OCI-LY7 (cell line): ENCODE results near the gene TWNK. TPM values are rescaled to one million over a fixed set of nuclear protein-coding genes. Genes with fewer than 3 reads are reported as not detected.

Experiments used
- BruUV-seq: library from RNA; stranded (reverse); fragments of 400-500 nt; replicated peaks from 2 replicates; lab custom pipeline; 2021; lab: Mats Ljungman, UMichigan
- CTCF ChIA-PET: fragments of 300-600 bp; sonication (Branson Sonifier 250); formaldehyde crosslinking; loops from one replicate; lab custom pipeline; 2022; ENCODE audit warnings: antibody characterized with exemption; ENCODE audit not compliant: unreplicated experiment; lab: Charles Lee
- POLR2A ChIA-PET: fragments of 300-600 bp; sonication (Branson Sonifier 250); formaldehyde crosslinking; loops from one replicate; lab custom pipeline; 2022; ENCODE audit warnings: antibody characterized with exemption; lab: Charles Lee
- DNase-seq: peaks from one replicate; pipeline ENCODE4 v3.0.0-alpha.2; 2015; ENCODE audit warnings: low spot score
- H2AFZ ChIP-seq: fragments of 200-600 bp; sonication (generic), shearing (Covaris generic); 2 replicates; pipeline ENCODE4 v1.6.1; 2014; ENCODE audit warnings: mild to moderate bottlenecking, antibody characterized with exemption, low read length, moderate library complexity
- H3K27ac ChIP-seq: fragments of 200-600 bp; sonication (generic); 2 replicates; pipeline ENCODE4 v1.5.1; 2014; ENCODE audit warnings: mixed run types, low read depth, mild to moderate bottlenecking, moderate library complexity, low read length, inconsistent platforms; ENCODE audit not compliant: poor library complexity, severe bottlenecking
- H3K36me3 ChIP-seq: fragments of 200-600 bp; sonication (generic); 2 replicates; pipeline ENCODE4 v1.6.1; 2014; ENCODE audit warnings: mild to moderate bottlenecking, antibody characterized with exemption, low read length, moderate library complexity, mixed read lengths; ENCODE audit not compliant: insufficient read depth
- H3K4me1 ChIP-seq: fragments of 200-600 bp; sonication (generic); 2 replicates; pipeline ENCODE4 v1.5.1; 2014; ENCODE audit warnings: mild to moderate bottlenecking, low read length; ENCODE audit not compliant: insufficient read depth, poor library complexity, severe bottlenecking
- H3K4me2 ChIP-seq: fragments of 200-600 bp; sonication (generic); 2 replicates; pipeline ENCODE4 v1.6.1; 2014; ENCODE audit warnings: mild to moderate bottlenecking, low read length
- H3K4me3 ChIP-seq: fragments of 200-600 bp; sonication (generic); 2 replicates; pipeline ENCODE4 v1.5.1; 2014; ENCODE audit warnings: mild to moderate bottlenecking, low read depth, low read length; ENCODE audit not compliant: poor library complexity, severe bottlenecking
- H3K79me2 ChIP-seq: fragments of 200-600 bp; sonication (generic); 2 replicates; pipeline ENCODE4 v1.6.1; 2016; ENCODE audit warnings: low read depth, mild to moderate bottlenecking, low read length, moderate library complexity, mixed read lengths; ENCODE audit not compliant: insufficient read depth
- H3K9me2 ChIP-seq: fragments of 200-600 bp; sonication (generic); 2 replicates; pipeline ENCODE4 v1.6.1; 2016; ENCODE audit warnings: mild to moderate bottlenecking, low read length, mixed read lengths; ENCODE audit not compliant: insufficient read depth
- H3K9me3 ChIP-seq: fragments of 200-600 bp; sonication (generic); 2 replicates; pipeline ENCODE4 v1.6.1; 2014; ENCODE audit warnings: mild to moderate bottlenecking, mixed run types, low read length, mixed read lengths
- H4K20me1 ChIP-seq: fragments of 200-600 bp; sonication (generic); 2 replicates; pipeline ENCODE4 v1.6.1; 2014; ENCODE audit warnings: mild to moderate bottlenecking, antibody characterized with exemption, low read length, moderate library complexity, mixed read lengths; ENCODE audit not compliant: insufficient read depth
- CTCF ChIP-seq: fragments of 200-600 bp; sonication (generic); conservative IDR thresholded peaks from 2 replicates; pipeline ENCODE4 v1.5.1; 2014; ENCODE audit warnings: mild to moderate bottlenecking, antibody characterized with exemption, low read length, moderate library complexity, mixed read lengths
- EZH2phosphoT487 ChIP-seq: fragments of 200-600 bp; sonication (generic); IDR thresholded peaks from 2 replicates; pipeline ENCODE4 v1.6.1; 2018; ENCODE audit warnings: low read depth, borderline replicate concordance, mild to moderate bottlenecking, mixed run types, antibody characterized with exemption, low read length, moderate library complexity, mixed read lengths
- intact Hi-C: fragments of 100-400 bp; cut with micrococcal nuclease; formaldehyde crosslinking; loops from one replicate; pipeline ENCODE4 v1.10.0; 2022; ENCODE audit not compliant: unreplicated experiment
- total RNA-seq, 2 experiments: library from RNA; depleted of rRNA in 1 of 2; stranded (reverse); fragments of >200 nt in 1 of 2; shearing (Covaris generic) in 1 of 2; gene quantifications; 2 replicates each; pipeline ENCODE4 v1.2.3, GENCODE V29; 2014 to 2022

TWNK gene
- total RNA-seq, 2 experiments from 2014 or later: 15.8 to 21.7 TPM

- TF ChIP-seq CTCF (no peak), EZH2phosphoT487 (no peak)
- no TSS peak for BruUV-seq
- ChIA-PET CTCF (interaction anchor here (0.6 kb wide), 2 partner anchors 19 to 770 kb away, joined by 3 read pairs; no protein-coding TSS in a partner anchor), POLR2A (interaction anchor here (0.7 kb wide), 1 partner anchor 9 kb away, joined by 3 read pairs; no protein-coding TSS in a partner anchor)
- Histone ChIP-seq H3K79me2 (no peaks in the 10 kb centered on the region), H3K9me2 (no peaks in the 10 kb centered on the region), H3K9me3 (no peaks in the 10 kb centered on the region), H3K36me3 (peaks cover 35% of the 10 kb centered on the region; the same call in 1 of the 2 replicates), H3K4me1 (peaks cover 25% of the 10 kb centered on the region), H3K4me3 (peak overlapping the region; percentile 90), H3K27ac (peak overlapping the region; percentile 63), H4K20me1 (no peaks in the 10 kb centered on the region), H2AFZ (peak overlapping the region; percentile 91), H3K4me2 (peak overlapping the region; percentile 99)
- intact Hi-C loops: loop anchor here (2.0 kb wide), 1 partner anchor 64 kb away; the partner anchor contains the start of gene KAZALD1
- DNase-seq: peak; percentile 57
These were observed 9.5 kb downstream of the TWNK start for GRCh38 chr10:100996678-100997359.

- Histone ChIP-seq H3K4me2 (peak overlapping the region; percentile 99), H3K4me1 (peaks cover 25% of the 10 kb centered on the region), H3K9me2 (no peaks in the 10 kb centered on the region), H3K27ac (peak overlapping the region; percentile 63), H4K20me1 (no peaks in the 10 kb centered on the region), H3K4me3 (peak overlapping the region; percentile 90), H3K79me2 (no peaks in the 10 kb centered on the region), H3K9me3 (no peaks in the 10 kb centered on the region), H3K36me3 (peaks cover 33% of the 10 kb centered on the region; the same call in 1 of the 2 replicates), H2AFZ (peak overlapping the region; percentile 91)
- peak; percentile 87 for DNase-seq
- BruUV-seq: no TSS peak
- no peak for TF ChIP-seq EZH2phosphoT487
- peak; percentile 87 for TF ChIP-seq CTCF
- ChIA-PET CTCF (interaction anchor here (0.6 to 1.5 kb wide), 3 partner anchors 17 to 771 kb away, joined by 3 read pairs; no protein-coding TSS in a partner anchor), POLR2A (no interaction called here)
- intact Hi-C loops: loop anchor here (1.0 to 2.0 kb wide), 2 partner anchors 17 to 63 kb away; partner anchors contain the start of gene KAZALD1
These were observed 10.2 kb downstream of the TWNK start for GRCh38 chr10:100997360-100998182.
